ENCODE results near the gene NDUFB11. TPM values are rescaled to one million over a fixed set of nuclear protein-coding genes. Genes with fewer than 3 reads are reported as not detected.
"Not testable (repeated sequence)": the region's sequence is repeated elsewhere in the genome, so short reads cannot be mapped to it uniquely, and the experiment has no call there.

Gene NDUFB11
- total and polyA plus RNA-seq, 5 experiments from 2014 or later = 50.6 to 185 (median 171) TPM

DNA sequence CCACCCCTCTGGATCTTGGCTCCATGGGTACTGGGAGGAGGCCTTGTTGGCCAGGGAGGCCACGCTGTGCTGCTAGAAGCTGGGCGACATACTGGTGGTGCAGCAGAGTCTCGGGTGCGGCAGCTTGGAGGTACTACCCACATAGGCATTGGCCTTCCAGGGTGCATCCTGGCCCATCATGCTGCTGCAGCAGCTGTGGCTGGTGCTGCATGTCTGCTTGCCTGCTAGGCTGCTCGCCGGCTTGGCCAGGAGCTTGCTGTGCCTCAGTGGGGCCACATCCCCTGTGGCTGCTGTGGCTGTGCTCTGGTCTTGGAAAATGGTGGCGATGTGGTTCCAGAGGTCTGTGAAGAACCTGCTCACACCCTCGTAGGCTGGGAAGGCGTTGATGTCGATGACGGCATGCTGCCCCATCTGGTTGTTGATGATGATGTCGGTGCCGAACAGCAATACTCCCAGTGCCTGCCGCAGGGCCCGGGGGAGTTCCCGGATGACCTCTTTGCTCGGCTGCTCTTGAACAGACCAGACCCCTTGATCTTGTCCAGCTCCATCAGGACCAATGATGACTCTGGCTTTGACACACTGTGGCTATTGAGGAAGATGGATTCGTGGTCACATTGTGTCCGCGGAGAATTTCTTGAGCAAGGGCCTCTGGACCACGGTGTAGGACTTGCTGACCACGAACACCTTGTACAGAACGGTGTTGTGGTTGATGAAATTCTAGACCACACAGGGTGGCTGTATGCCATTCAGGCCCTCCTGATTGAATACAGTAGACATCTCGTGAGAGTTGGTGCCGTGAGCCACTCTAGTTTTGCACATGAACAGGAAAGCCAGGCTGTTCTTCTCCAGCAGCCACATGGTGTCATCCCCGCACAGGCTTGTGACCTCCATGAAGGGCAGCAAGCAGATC is 12.4 kb upstream of the NDUFB11 start:
- peaks cover 0 to 11% (median 7%) of the 10 kb centered on the region in 4 donors for H3K4me1 Mint-ChIP-seq
- POLR2A ChIA-PET = interaction anchor here (0.6 kb wide), 1 partner anchor 12 kb away, joined by 3 read pairs; the partner anchor contains the start of genes NDUFB11 and RBM10
- no peak for ATAC-seq

DNA sequence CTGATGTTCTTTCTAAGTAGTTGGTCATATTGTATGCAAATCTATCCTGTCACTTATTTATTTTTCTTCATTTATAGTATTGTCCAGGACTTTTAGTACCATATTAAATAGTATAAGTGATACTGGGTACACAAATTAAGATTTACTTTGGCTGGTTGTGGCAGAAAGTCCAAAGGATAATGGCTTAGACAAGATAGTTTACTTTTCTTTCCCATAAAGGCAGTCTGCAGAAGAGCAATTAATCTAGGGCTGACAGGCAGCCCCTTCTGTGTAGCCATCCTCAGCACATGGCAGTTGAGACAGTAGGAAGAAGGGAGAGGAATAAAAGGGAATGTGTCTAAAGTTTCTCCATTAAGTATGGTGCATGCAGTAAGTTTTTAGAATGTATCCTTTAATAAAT is 6.9 kb upstream of the NDUFB11 start:
- ATAC-seq = no peak
- Mint-ChIP-seq H3K9me3 (peaks cover 0 to 9% (median 0%) of the 10 kb centered on the region in 9 donors), H3K27ac (no peak overlapping the region), H3K27me3 (no peaks in the 10 kb centered on the region), H3K4me3 (no peak overlapping the region), H3K4me1 (peaks cover 2 to 27% (median 12%) of the 10 kb centered on the region in 4 donors), H3K36me3 (peaks cover 7 to 62% (median 14%) of the 10 kb centered on the region in 3 donors)
- POLR2A ChIA-PET = no interaction called here
- DNase-seq = no peak

More for the DNA sequence above, 12.4 kb upstream of the NDUFB11 start:
- Mint-ChIP-seq H3K9me3 (no peaks in the 10 kb centered on the region), H3K4me3 (no peak overlapping the region), H3K36me3 (peaks cover 0 to 62% (median 3%) of the 10 kb centered on the region in 3 donors), H3K27ac (no peak overlapping the region), H3K27me3 (no peaks in the 10 kb centered on the region)
- no peak for DNase-seq

DNA sequence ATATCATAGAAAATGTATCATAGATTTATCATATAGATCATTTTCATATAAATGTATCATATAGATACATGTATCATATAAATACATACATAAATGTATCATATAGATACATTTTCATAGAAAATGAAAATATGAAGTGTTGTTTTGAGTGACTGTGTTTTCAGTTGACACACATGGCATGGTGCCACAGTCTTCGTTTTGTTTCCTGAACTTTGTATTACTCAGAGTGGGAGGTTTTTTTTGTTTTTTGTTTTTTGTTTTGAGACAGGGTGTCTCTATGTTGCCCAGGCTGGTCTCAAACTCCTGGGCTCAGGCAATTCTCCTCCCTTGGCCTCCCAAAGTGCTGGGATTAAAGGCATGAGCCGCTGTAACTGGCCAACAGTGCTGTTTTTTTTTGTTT is 4.4 kb upstream of the NDUFB11 start:
- H3K27me3 Mint-ChIP-seq = no peaks in the 10 kb centered on the region

DNA sequence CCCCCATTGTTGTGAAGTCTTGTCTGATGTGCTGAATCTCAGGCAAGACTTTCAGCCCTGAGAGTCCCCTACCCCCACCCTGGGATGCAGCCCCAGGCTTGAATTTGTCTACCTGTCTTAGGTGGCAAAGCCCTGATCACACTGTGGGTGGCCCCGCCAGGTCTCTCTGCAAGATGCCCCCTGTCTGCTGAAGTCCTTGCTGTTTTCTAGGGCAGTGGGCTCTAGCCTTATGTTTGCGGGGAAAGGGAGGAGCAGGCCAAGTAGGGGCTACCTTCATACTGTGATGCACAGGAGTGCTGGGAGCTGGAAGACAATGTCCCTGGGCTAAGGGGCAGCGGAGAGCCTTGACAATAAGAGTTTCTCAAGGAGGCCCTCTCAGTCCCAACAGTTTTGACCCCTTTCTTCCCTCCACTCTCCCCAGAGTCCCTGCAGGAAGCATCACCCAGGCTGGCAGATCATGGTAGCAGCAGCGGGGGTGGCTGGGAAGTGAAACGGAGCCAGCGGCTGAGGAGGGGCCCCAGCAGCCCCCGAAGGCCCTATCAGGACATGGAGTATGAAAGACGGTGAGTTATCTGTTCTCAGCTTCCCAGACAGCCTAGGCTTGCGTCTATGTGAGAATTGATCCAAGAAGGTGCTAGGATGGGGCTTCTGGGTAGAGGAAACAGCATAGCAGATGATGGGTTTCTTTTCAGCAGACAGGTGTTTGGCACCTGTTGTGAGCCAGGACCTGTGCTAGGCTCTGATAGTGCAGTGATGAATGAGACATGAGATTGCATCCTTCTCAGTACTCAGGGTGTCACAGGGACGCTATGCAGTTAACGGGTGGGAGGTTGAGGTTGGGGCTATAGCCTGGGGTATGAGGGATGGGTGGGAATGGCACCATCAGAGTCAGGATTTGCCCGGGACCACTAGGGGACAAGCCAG is 2.7 kb upstream of the NDUFB11 start:
- H3K36me3 Mint-ChIP-seq = peaks cover 7 to 38% (median 14%) of the 10 kb centered on the region in 3 donors
- H3K4me1 Mint-ChIP-seq = peaks cover 13 to 40% (median 35%) of the 10 kb centered on the region in 4 donors
- peak overlapping the region in 8 of 10 donors; percentile 12 to 71 (median 33) for H3K4me3 Mint-ChIP-seq
- no peaks in the 10 kb centered on the region for H3K27me3 Mint-ChIP-seq
- H3K9me3 Mint-ChIP-seq = peaks cover 0 to 9% (median 0%) of the 10 kb centered on the region in 9 donors
- POLR2A ChIA-PET = interaction anchor here (0.6 kb wide), 1 partner anchor 8 kb away, joined by 3 read pairs; no protein-coding TSS in a partner anchor
- H3K27ac Mint-ChIP-seq = peak overlapping the region in 7 of 10 donors; percentile 10 to 71 (median 41)
- ATAC-seq = no peak
- no peak for DNase-seq

More for the DNA sequence above, 4.4 kb upstream of the NDUFB11 start:
- H3K9me3 Mint-ChIP-seq = peaks cover 0 to 9% (median 0%) of the 10 kb centered on the region in 9 donors
- H3K36me3 Mint-ChIP-seq = peaks cover 7 to 44% (median 14%) of the 10 kb centered on the region in 3 donors
- ATAC-seq = no peak
- H3K4me3 Mint-ChIP-seq = no peak overlapping the region
- no peak overlapping the region for H3K27ac Mint-ChIP-seq
- H3K4me1 Mint-ChIP-seq = peaks cover 8 to 34% (median 24%) of the 10 kb centered on the region in 4 donors
- DNase-seq = no peak
- POLR2A ChIA-PET = no interaction called here

DNA sequence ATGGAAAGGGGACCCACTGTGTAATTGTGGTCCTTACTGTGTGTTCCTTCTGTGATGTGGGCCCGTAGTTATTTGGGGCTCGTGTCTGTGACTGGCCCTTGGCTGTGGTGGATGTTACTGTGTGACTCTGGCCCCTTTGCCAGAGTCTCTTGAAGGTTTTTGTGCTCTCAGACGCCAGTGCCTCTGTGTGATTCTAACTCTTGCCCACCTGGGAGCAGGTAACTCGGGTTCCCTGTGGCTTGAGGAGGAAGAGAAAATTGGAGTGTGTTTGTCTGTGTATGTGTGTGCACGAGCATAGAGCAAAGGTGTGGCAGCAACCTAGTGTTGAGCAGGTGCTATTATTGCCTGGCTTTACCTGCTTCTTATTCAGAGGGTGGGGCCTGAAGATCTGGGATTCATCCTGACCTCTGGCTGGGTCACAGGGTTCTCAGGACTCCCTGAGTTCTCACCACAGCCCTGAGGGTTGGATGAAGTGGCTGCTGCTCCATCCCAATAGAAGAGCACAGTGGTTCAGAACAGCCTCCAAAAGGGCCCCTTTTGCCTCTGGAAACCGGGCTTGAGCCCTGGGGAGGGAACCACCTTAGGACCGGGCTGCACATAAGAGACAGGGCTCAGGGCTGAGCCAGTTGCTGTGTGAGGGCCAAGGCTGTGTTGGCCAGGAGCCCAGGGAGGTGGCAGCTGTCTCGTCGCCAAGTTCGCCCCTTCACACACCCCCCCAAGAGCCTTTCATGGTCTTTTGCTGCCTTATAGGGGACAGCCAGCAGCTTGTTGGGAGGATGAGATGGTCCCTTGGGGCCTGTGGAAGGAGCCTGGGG is 1.8 kb upstream of the NDUFB11 start:
- Mint-ChIP-seq H3K36me3 (peaks cover 7 to 36% (median 17%) of the 10 kb centered on the region in 3 donors), H3K4me3 (peak overlapping the region; percentile 93 to 99 (median 96)), H3K4me1 (peaks cover 13 to 36% (median 35%) of the 10 kb centered on the region in 4 donors), H3K27ac (peak overlapping the region; percentile 94 to 98 (median 98)), H3K27me3 (no peaks in the 10 kb centered on the region), H3K9me3 (peaks cover 0 to 9% (median 0%) of the 10 kb centered on the region in 9 donors)
- ATAC-seq (no peak), DNase-seq (no peak)
- POLR2A ChIA-PET = no interaction called here

DNA sequence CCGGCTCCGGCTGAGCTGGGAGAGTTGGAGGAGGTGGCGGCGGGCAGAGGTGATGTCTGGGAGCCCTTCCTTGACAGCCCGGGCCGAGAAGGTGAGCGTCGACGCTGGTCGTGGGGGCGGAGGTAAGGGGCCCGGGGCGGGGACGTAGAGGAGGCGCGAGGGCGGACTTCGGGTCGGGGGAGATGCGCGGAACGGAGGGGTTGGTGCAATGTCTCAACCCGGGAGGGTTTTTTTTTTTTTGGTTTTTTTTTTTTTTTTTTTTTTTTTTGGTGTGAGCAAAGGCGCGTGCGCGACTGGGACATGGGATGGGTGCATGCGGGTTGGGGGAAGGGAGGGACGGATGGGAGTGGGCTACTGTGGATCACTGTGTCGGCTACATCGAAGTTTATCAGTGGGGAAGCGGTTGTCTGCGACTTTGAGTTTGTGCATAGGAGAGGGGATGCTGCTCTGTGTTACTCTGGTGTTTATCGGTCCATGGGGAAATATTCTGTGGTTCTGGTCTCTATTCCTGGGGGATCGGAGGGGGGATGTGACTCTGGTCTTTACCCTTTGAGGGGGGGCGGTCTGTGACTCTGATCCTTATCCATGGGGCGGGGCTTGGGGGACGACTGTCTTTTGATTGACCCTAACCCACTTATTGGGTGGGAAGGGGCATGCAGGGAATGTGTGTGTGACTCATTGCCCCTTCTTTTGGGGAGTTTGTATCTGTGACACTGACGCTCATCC is 1.1 kb upstream of the NDUFB11 start:
- POLR2A ChIA-PET = interaction anchor here (0.6 to 2.7 kb wide), 12 partner anchors 9 to 415 kb away, joined by 3 to 24 read pairs (median 6); partner anchors contain the start of gene USP11
- Mint-ChIP-seq H3K9me3 (peaks cover 0 to 8% (median 0%) of the 10 kb centered on the region in 9 donors), H3K27ac (peak overlapping the region; percentile 94 to 98 (median 98)), H3K36me3 (peaks cover 7 to 36% (median 19%) of the 10 kb centered on the region in 3 donors), H3K4me1 (peaks cover 16 to 37% (median 35%) of the 10 kb centered on the region in 4 donors), H3K4me3 (peak overlapping the region; percentile 93 to 99 (median 96)), H3K27me3 (no peaks in the 10 kb centered on the region)
- DNase-seq (peak in 2 of 10 donors; percentile 23 to 25), ATAC-seq (peak; percentile 22 to 33)

DNA sequence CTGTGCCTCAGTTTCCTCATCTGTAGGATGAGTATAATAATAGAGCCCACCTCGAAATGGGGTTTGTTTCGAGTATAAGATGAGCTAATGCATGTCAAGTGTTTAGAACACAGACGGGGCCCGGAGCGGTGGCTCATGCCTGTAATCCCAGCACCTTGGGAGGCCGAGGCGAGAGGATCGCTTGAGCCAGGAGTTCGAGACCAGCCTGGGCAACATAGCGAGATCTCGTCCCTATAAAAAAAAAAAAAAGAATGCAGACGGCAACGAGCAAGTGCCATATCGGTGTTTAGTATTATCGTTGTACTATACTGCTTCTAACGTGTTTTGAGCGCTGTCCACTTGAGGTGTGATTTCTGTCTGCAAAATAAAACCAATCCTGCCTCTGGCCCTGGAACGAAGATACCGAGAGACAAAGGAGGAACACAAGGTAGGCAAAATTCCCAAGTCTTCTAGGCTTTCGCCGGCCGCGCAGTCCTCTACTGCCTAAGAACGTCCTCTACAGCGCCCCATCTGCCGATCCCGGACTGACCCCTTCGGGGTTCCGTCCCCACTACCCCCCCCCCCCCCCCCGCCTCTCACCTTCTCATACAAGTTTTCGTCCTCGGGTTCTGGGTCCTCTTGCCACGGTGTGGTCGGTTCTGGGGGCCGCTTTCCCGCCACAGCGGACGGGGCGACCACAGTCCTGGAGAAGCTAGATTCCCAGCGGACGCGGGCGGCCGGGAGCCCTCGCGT is 442 bp downstream of the NDUFB11 start:
- Mint-ChIP-seq H3K27me3 (no peaks in the 10 kb centered on the region), H3K4me1 (peaks cover 19 to 39% (median 34%) of the 10 kb centered on the region in 4 donors), H3K27ac (peak overlapping the region; percentile 94 to 98 (median 98)), H3K36me3 (peaks cover 7 to 27% (median 15%) of the 10 kb centered on the region in 3 donors), H3K9me3 (peaks cover 0 to 8% (median 0%) of the 10 kb centered on the region in 9 donors), H3K4me3 (peak overlapping the region; percentile 93 to 99 (median 96))
- POLR2A ChIA-PET = interaction anchor here (0.6 to 2.7 kb wide), 10 partner anchors 9 to 1591 kb away, joined by 3 to 24 read pairs (median 8); partner anchors contain the start of gene USP11
- ATAC-seq = peak; percentile 2 to 8
- peak in 2 of 10 donors; percentile 5 to 30 for DNase-seq

DNA sequence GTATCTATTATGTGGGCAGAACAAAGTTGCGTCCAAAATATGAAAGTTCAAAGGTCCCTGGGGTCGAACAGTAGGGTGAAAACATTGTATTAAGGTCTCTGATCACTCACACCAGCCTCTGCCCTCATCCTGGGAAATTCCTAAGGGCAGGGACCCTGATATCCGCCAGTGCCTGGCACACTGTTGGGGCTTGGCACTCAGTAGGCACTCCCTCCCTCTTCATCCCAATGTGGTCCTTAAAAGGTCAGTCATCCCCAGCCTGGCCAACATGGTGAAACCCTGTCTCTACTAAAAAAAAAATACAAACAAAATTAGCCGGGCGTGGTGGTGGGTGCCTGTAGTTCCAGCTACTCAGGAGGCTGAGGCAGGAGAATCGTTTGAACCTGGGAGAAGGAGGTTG is 6.3 kb downstream of the NDUFB11 start:
- no peak overlapping the region for H3K4me3 Mint-ChIP-seq
- H3K36me3 Mint-ChIP-seq = peaks cover 0 to 28% (median 4%) of the 10 kb centered on the region in 3 donors
- no peak for ATAC-seq
- POLR2A ChIA-PET = no interaction called here
- no peaks in the 10 kb centered on the region for H3K27me3 Mint-ChIP-seq
- H3K9me3 Mint-ChIP-seq = no peaks in the 10 kb centered on the region
- peak overlapping the region in 2 of 10 donors; percentile 33 to 44 for H3K27ac Mint-ChIP-seq
- DNase-seq = no peak
- peaks cover 7 to 14% (median 8%) of the 10 kb centered on the region in 4 donors for H3K4me1 Mint-ChIP-seq

DNA sequence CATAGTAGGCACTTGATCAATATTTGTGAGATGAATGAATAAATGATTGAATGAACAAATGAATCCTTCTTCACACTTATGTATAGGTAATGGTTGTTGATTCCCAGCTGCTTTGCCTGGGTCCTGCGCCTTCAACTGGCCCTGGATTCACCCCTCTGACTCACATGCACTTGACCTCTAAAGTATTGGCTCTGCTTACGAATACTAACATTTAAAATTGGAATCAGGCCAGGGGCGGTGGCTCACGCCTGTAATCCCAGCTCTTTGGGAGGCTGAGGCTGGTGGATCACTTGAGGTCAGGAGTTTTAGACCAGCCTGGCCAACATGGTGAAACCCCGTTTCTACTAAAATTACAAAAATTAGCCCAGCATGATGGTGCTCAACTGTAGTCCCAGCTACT is 8.9 kb downstream of the NDUFB11 start:
- POLR2A ChIA-PET = interaction anchor here (1.6 kb wide), 1 partner anchor 9 kb away, joined by 7 read pairs; the partner anchor contains the start of genes NDUFB11 and RBM10
- not testable (repeated sequence) for H3K9me3 Mint-ChIP-seq, H3K27me3 Mint-ChIP-seq, ATAC-seq, DNase-seq, H3K4me3 Mint-ChIP-seq, H3K4me1 Mint-ChIP-seq
- H3K36me3 Mint-ChIP-seq = peaks cover 0 to 11% (median 0%) of the 10 kb centered on the region in 3 donors
- peak overlapping the region in 1 of 10 donors; percentile 27 for H3K27ac Mint-ChIP-seq

DNA sequence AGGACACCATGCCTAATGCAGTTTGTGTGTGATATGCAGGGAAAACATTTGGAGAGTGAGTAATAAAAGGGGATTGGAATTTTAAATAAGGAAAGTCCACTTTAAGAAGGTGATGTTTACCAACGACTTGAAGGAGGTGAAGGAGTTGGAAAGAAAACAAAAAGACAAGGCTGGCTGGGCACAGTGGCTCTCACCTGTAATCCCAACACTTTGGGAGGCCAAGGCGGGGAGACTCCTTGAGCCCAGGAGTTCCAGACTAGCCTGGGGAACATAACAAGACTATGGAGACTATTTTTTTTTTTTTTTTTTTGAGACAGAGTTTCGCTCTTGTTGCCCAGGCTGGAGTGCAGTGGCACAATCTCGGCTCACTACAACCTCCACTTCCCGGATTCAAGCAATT is 11.0 kb downstream of the NDUFB11 start:
- DNase-seq (no peak), ATAC-seq (no peak)
- no peaks in the 10 kb centered on the region for H3K27me3 Mint-ChIP-seq
- H3K36me3 Mint-ChIP-seq = peaks cover 0 to 5% (median 0%) of the 10 kb centered on the region in 3 donors
- H3K9me3 Mint-ChIP-seq = no peaks in the 10 kb centered on the region
- POLR2A ChIA-PET = interaction anchor here (0.7 kb wide), 1 partner anchor 1943 kb away, joined by 3 read pairs; no protein-coding TSS in a partner anchor
- H3K4me3 Mint-ChIP-seq = no peak overlapping the region
- no peak overlapping the region for H3K27ac Mint-ChIP-seq
- H3K4me1 Mint-ChIP-seq = peaks cover 0 to 9% (median 2%) of the 10 kb centered on the region in 4 donors

Data from naive thymus-derived CD8-positive, alpha-beta T cell (primary cell).